HCT116 (cell line): Measurements from ENCODE around the gene NUBPL.

Experiments used
- ELF1 ChIP-seq: IDR thresholded peaks from 2 replicates; pipeline ENCODE4 v1.6.1; 2012; ENCODE audit warnings: low read depth, borderline replicate concordance
- EZH2 ChIP-seq: fragments of 200-600 bp; sonication (generic); IDR thresholded peaks from 2 replicates; pipeline ENCODE4 v1.6.1; 2017; ENCODE audit warnings: antibody characterized with exemption, mixed run types
- POLR2A ChIP-seq: IDR thresholded peaks from 2 replicates; pipeline ENCODE4 v1.7.0; 2011; ENCODE audit warnings: borderline replicate concordance; ENCODE audit not compliant: insufficient read depth, insufficient read length; ENCODE audit errors: extremely low read depth
- POLR2AphosphoS5 ChIP-seq: IDR thresholded peaks from 2 replicates; pipeline ENCODE4 v1.6.1; 2011; ENCODE audit warnings: mild to moderate bottlenecking, low read depth, low read length, moderate library complexity
- YY1 ChIP-seq: IDR thresholded peaks from 2 replicates; pipeline ENCODE4 v1.6.1; 2011; ENCODE audit warnings: low read length, low read depth, moderate library complexity, mild to moderate bottlenecking; ENCODE audit not compliant: insufficient replicate concordance; ENCODE audit errors: extremely low read depth
- TF ChIP-seq, protein P1 (sequence below), 3 experiments: fragments of 200-600 bp in 1 of 3; sonication (generic) in 1 of 3; IDR thresholded peaks in 2 of 3; conservative IDR thresholded peaks in 1 of 3; 2 replicates each; pipeline ENCODE4 v1.5.1; 2012 to 2017; ENCODE audit warnings: low read depth in 2 of 3, low read length in 2 of 3, antibody characterized with exemption in 1 of 3, borderline replicate concordance in 1 of 3, control low read depth in 1 of 3, mild to moderate bottlenecking in 1 of 3, mixed read lengths in 1 of 3, mixed run types in 1 of 3, moderate library complexity in 1 of 3; ENCODE audit not compliant: insufficient read depth in 1 of 3

DNA sequence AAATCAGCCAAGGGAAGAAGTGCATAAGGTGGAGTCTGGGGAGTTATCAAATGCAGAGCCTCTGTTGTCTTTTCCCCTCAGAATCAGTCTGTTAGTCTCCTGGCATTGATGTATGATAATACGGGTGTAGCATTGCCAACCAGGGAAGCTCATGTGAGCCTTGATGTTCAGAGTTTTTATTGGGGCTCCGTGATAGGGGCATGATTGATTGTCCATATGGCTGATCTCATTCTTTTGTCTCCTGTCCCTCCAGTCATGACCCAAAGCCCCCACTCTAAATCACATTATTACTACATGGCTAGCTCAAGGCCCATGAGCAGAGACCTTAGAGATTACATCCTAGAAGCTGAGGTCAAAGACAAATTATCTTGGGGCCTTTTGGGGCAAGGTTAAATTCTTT, 140.9 kb downstream of the NUBPL start:
- TF ChIP-seq, protein P1, sequence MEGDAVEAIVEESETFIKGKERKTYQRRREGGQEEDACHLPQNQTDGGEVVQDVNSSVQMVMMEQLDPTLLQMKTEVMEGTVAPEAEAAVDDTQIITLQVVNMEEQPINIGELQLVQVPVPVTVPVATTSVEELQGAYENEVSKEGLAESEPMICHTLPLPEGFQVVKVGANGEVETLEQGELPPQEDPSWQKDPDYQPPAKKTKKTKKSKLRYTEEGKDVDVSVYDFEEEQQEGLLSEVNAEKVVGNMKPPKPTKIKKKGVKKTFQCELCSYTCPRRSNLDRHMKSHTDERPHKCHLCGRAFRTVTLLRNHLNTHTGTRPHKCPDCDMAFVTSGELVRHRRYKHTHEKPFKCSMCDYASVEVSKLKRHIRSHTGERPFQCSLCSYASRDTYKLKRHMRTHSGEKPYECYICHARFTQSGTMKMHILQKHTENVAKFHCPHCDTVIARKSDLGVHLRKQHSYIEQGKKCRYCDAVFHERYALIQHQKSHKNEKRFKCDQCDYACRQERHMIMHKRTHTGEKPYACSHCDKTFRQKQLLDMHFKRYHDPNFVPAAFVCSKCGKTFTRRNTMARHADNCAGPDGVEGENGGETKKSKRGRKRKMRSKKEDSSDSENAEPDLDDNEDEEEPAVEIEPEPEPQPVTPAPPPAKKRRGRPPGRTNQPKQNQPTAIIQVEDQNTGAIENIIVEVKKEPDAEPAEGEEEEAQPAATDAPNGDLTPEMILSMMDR (IDR thresholded peaks at IDR 0.05 in 2 of 3, conservative IDR thresholded peaks at IDR 0.05 in 1 of 3; ENCODE audit: borderline replicate concordance in 1 of 3, insufficient read depth in 1 of 3, low read depth in 2 of 3, low read length in 2 of 3), result no peak
- TF ChIP-seq POLR2AphosphoS5 (no peak), POLR2A (no peak), EZH2 (no peak), YY1 (no peak), ELF1 (no peak)
